ENCODE data around the gene ARHGAP24.
"Not testable (repeated sequence)": the region's sequence is repeated elsewhere in the genome, so short reads cannot be mapped to it uniquely, and the experiment has no call there.

DNA sequence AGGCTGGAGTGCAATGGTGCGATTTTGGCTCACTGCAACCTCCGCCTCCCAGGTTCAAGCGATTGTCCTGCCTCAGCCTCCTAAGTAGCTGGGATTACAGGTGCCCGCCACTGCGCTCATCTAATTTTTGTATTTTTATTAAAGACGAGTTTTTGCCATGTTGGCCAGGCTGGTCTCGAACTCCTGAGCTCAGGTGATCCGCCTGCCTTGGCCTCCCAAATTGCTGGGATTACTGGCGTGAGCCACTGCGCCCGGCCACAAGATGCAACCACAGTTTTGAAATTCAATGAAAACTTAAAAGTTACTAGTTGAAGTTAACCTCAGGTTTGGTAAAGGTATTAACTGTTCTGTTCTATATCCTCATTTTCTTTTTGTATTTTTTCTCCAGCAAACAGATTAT is 427.7 kb downstream of the ARHGAP24 start:
- TF ChIP-seq POLR2A (IDR thresholded peaks at IDR 0.05; ENCODE audit: low read length); EP300 (IDR thresholded peaks at IDR 0.05); RAD21 (conservative IDR thresholded peaks at IDR 0.05 in 1 of 2, IDR thresholded peaks at IDR 0.05 in 1 of 2); RARB (CRISPR knock-in tag; IDR thresholded peaks at IDR 0.05); BHLHE40 (IDR thresholded peaks at IDR 0.05; ENCODE audit: low read depth, low read length); CHD2 (IDR thresholded peaks at IDR 0.05; ENCODE audit: low read length, partially characterized antibody): not testable (repeated sequence)
- TF ChIP-seq, protein P1, sequence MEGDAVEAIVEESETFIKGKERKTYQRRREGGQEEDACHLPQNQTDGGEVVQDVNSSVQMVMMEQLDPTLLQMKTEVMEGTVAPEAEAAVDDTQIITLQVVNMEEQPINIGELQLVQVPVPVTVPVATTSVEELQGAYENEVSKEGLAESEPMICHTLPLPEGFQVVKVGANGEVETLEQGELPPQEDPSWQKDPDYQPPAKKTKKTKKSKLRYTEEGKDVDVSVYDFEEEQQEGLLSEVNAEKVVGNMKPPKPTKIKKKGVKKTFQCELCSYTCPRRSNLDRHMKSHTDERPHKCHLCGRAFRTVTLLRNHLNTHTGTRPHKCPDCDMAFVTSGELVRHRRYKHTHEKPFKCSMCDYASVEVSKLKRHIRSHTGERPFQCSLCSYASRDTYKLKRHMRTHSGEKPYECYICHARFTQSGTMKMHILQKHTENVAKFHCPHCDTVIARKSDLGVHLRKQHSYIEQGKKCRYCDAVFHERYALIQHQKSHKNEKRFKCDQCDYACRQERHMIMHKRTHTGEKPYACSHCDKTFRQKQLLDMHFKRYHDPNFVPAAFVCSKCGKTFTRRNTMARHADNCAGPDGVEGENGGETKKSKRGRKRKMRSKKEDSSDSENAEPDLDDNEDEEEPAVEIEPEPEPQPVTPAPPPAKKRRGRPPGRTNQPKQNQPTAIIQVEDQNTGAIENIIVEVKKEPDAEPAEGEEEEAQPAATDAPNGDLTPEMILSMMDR (IDR thresholded peaks at IDR 0.05) = not testable (repeated sequence)

All from A549 (cell line).